Endothelial cell (in vitro differentiated cells): Measurements from ENCODE around the gene ANKRD42. TPM values are rescaled to one million over a fixed set of nuclear protein-coding genes. Genes with fewer than 3 reads are reported as not detected.

Source experiments
- DNase-seq: peaks from one replicate; pipeline ENCODE4 v3.0.0; 2021; ENCODE audit warnings: low spot score
- H3K27ac Mint-ChIP-seq: one replicate; pipeline ENCODE4 v1.8.0; 2021; ENCODE audit warnings: mixed read lengths, inconsistent platforms; ENCODE audit not compliant: unreplicated experiment
- H3K27me3 Mint-ChIP-seq: one replicate; pipeline ENCODE4 v1.8.0; 2021; ENCODE audit warnings: mild to moderate bottlenecking, moderate library complexity, mixed read lengths, inconsistent platforms; ENCODE audit not compliant: unreplicated experiment
- H3K36me3 Mint-ChIP-seq: one replicate; pipeline ENCODE4 v1.8.0; 2021; ENCODE audit warnings: mild to moderate bottlenecking, low read depth, mixed read lengths, inconsistent platforms; ENCODE audit not compliant: unreplicated experiment
- H3K4me1 Mint-ChIP-seq: one replicate; pipeline ENCODE4 v1.8.0; 2021; ENCODE audit warnings: mild to moderate bottlenecking, mixed read lengths, inconsistent platforms; ENCODE audit not compliant: unreplicated experiment
- H3K4me3 Mint-ChIP-seq: one replicate; pipeline ENCODE4 v1.8.0; 2021; ENCODE audit warnings: mild to moderate bottlenecking, mixed read lengths, inconsistent platforms; ENCODE audit not compliant: unreplicated experiment
- H3K9me3 Mint-ChIP-seq: one replicate; pipeline ENCODE4 v1.8.0; 2021; ENCODE audit warnings: mixed read lengths, inconsistent platforms; ENCODE audit not compliant: unreplicated experiment
- total RNA-seq: library from RNA; stranded (reverse); fragmentation: NEBNext Ultra II Directional; extraction: Animal tissue kit (Norgen Biotek cat#: 25700); gene quantifications from one replicate; pipeline ENCODE4 v1.2.1, GENCODE V29; 2021; ENCODE audit not compliant: unreplicated experiment
- TF ChIP-seq, protein P1 (sequence below): fragments of 200-600 bp; sonication (generic); IDR thresholded peaks from one replicate; pipeline ENCODE4 v1.5.0; 2021; ENCODE audit warnings: antibody characterized with exemption; ENCODE audit not compliant: unreplicated experiment

ANKRD42 gene
- total RNA-seq, 1 donor from 2014 or later: 11.4 TPM

DNA sequence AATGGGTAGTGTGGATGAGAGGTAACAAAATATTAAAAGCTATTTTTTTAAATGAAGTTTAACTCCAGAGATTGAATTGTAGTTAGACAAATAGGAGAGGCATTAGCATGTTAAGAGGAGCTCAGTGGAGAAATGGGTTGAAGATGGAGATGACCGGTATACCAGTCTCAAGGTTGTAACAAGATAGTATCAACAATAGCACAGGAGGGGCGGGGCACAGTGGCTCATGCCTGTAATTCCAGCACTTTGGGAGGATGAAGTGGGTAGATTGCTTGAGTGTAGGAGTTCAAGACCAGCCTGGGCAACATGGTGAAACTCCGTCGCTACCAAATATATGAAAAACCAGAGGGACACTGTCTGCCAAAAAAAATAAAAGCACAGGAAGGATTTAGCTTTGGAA, 6.0 kb upstream of the ANKRD42 start:
- Mint-ChIP-seq H3K27ac (peak overlapping the region; percentile 44), H3K36me3 (peaks cover 33% of the 10 kb centered on the region)

DNA sequence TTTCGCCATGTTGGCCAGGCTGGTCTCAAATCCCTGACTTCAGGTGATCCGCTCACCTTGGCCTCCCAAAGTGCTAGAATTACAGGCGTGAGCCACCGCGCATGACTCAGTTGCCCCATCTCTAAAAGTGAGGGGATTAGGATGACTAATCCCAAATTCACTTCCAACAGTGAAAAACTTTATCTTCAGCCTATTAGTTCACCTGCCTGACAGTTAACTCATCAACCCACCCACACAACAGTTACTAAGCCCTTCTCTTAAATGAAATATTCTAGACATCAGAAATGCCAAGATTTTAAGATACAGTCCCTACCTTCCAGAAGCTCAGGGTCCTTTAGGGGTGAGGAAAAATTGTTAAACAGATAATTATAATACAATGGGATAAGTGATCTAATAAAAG, 2.0 kb upstream of the ANKRD42 start:
- Mint-ChIP-seq H3K4me1 (peaks cover 39% of the 10 kb centered on the region), H3K36me3 (peaks cover 32% of the 10 kb centered on the region), H3K27ac (peak overlapping the region; percentile 65), H3K27me3 (peaks cover 26% of the 10 kb centered on the region), H3K4me3 (no peak overlapping the region), H3K9me3 (no peaks in the 10 kb centered on the region)
- TF ChIP-seq, protein P1, sequence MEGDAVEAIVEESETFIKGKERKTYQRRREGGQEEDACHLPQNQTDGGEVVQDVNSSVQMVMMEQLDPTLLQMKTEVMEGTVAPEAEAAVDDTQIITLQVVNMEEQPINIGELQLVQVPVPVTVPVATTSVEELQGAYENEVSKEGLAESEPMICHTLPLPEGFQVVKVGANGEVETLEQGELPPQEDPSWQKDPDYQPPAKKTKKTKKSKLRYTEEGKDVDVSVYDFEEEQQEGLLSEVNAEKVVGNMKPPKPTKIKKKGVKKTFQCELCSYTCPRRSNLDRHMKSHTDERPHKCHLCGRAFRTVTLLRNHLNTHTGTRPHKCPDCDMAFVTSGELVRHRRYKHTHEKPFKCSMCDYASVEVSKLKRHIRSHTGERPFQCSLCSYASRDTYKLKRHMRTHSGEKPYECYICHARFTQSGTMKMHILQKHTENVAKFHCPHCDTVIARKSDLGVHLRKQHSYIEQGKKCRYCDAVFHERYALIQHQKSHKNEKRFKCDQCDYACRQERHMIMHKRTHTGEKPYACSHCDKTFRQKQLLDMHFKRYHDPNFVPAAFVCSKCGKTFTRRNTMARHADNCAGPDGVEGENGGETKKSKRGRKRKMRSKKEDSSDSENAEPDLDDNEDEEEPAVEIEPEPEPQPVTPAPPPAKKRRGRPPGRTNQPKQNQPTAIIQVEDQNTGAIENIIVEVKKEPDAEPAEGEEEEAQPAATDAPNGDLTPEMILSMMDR: no peak
- DNase-seq: no peak

More for the DNA sequence above, 6.0 kb upstream of the ANKRD42 start:
- TF ChIP-seq, protein P1: no peak
- no peaks in the 10 kb centered on the region for H3K9me3 Mint-ChIP-seq
- no peak for DNase-seq
- no peaks in the 10 kb centered on the region for H3K27me3 Mint-ChIP-seq
- peaks cover 7% of the 10 kb centered on the region for H3K4me1 Mint-ChIP-seq
- H3K4me3 Mint-ChIP-seq: no peak overlapping the region

DNA sequence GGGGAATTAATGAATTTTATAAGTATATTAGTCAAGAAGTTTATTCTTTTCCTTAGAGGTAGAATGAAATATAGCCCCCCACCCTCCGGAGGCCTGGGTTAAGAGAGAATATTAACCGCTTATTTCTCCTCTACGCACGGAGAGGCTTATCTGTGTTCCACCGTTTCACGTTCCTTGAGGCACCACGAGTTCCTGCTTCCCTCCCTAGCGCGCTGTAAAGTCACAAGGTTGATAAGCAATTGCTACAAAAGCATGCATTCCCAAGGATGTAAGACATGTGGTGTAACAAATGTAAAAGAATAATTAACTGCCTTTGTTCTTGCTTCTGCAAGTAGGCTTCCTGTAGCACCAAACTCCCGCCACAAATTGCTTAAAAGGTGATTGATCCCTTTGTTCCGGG, 1.5 kb upstream of the ANKRD42 start:
- peaks cover 42% of the 10 kb centered on the region for H3K4me1 Mint-ChIP-seq
- H3K27me3 Mint-ChIP-seq: peaks cover 26% of the 10 kb centered on the region
- TF ChIP-seq, protein P1: no peak
- peak overlapping the region; percentile 92 for H3K27ac Mint-ChIP-seq
- peak overlapping the region; percentile 97 for H3K4me3 Mint-ChIP-seq
- DNase-seq: no peak
- no peaks in the 10 kb centered on the region for H3K9me3 Mint-ChIP-seq
- peaks cover 27% of the 10 kb centered on the region for H3K36me3 Mint-ChIP-seq

DNA sequence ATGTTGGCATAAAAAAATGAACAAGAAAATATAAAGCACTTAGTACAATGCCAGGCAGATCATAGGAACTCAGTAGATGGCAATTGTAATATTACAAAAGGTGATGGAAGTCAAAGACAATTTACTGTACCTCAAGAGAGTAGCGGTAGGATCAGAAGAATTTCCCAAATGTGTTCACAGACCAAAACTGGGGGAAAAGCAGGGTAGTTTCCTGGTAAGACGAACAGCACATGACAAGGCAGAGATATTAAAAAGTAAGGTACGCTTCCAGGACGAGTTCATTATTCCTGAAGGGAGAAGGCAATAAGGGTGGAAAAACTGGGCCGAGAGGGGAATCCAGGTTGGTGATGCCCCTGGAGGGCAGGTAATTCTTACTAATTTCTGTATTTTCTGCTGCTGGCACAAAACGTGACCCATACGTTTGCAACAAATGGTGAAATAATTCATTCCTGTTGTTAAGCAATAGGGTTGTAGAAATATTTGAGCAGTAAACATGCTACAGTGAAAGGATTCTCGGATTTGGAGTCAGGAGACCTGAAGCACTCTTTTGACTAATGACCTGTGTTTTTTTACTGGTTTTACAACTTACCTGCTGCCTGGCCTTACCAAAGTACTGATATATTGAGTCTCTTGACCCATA, 786 bp upstream of the ANKRD42 start:
- Mint-ChIP-seq H3K4me3 (peak overlapping the region; percentile 97), H3K27ac (peak overlapping the region; percentile 92), H3K27me3 (peaks cover 26% of the 10 kb centered on the region), H3K4me1 (peaks cover 42% of the 10 kb centered on the region), H3K9me3 (no peaks in the 10 kb centered on the region), H3K36me3 (peaks cover 22% of the 10 kb centered on the region)
- no peak for DNase-seq
- TF ChIP-seq, protein P1: no peak

DNA sequence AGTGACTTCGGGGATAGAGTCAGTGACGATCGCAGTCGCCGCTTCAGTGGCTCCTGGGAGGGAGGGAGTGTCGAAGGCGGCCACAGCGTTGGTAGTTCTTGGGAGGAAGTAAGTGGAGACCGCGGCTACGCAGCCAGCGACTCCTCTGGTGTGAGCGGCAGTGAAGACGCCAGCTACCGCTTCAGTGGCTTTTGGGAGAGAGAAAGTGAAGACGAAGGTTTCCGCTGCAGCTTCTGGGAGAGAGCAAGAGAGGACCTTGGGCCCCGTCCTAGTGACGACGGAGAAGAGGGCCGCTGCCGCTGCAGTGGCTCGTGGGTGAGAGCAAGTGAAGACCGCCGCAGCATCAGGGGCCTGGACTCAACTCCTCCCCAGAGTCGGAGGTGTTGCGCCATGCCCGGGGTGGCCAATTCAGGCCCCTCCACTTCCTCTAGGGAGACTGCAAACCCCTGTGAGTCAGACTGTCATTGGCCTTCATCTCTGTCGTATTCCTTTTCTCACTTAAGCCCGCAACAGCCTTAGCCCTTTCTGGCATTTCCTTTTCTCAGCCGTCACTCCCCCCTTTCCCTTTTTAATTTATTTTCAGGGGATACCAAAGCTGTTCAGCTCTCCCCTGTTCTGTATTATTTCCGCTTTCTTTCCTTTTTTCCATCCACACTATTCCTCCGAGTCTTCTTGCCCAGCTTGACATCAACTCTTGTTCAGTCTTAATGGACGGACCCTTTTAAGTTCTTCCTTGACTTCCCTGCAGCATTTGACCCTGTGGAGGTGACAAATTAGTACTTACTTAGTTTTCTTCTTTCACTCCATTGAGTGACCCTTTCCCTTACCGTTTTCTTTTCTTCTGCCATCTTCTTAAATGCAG, 1.0 kb downstream of the ANKRD42 start:
- H3K9me3 Mint-ChIP-seq: no peaks in the 10 kb centered on the region
- peaks cover 42% of the 10 kb centered on the region for H3K4me1 Mint-ChIP-seq
- TF ChIP-seq, protein P1: no peak
- peaks cover 18% of the 10 kb centered on the region for H3K36me3 Mint-ChIP-seq
- H3K4me3 Mint-ChIP-seq: peak overlapping the region; percentile 97
- DNase-seq: peak; percentile 44
- peaks cover 26% of the 10 kb centered on the region for H3K27me3 Mint-ChIP-seq
- peak overlapping the region; percentile 92 for H3K27ac Mint-ChIP-seq
